GM18517 (cell line): ENCODE measurements around the gene NRAP.

Experiments
- ATAC-seq: cut with Tn5 transposase; IDR thresholded peaks from one replicate; pipeline ENCODE4 v1.9.1; 2021; ENCODE audit warnings: mild to moderate bottlenecking, moderate library complexity; ENCODE audit not compliant: unreplicated experiment

The NRAP gene

DNA sequence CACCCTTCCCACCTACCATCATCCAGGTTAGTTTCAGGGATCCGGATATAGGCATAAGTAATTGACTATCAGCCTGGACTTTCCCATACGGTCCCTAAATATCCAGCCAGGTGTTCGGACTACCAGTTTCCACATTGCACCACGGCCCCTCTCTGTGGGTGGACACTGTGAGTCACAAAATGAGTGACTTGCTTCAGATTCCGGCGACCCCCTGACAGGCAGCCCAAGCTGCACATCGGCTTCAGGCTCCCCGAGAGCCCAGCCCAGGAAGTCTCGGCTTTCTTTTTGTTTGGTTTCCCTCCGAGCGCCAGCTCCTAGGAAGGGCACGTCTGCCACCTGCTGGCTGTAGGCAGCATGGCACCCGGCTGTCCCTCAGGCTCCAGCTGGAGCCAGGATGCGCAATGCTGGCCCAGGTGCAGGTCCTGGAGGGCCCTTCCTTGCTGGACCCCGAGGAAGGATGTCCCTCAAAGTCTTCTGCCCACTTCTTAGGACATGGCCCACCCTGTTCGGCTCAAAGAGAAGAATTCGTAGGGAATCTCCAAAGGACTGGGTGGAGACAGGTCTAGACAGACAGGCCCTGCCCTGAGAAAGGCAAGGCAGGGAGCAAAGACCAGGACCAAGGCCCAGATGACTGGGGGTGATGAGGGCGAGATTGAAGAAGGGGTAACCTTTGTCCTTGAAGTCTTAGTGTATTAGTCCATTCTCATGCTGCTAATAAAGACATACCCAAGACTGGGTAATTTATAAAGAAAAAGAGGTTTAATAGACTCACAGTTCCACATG, 100.3 kb downstream of the NRAP start:
- peak; percentile 93 for ATAC-seq

DNA sequence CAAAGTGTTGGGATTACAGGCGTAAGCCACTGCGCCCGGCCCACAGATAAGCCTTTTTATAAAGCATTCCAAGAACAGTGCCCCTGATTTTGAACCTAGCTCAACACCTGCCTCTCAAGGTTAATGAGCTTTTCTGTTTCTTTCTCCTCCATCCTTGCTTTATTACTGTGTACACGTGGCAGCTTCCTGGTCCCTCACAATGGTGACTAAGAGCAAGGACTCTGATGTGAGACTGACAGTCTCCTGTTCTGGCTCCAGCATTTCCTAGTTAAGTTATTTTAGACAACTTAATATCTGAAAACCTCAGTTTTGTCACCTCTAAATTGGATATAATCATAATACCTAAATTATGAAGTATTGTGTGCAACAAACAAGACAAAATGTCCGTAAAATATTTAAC, 101.1 kb downstream of the NRAP start:
- no peak for ATAC-seq

DNA sequence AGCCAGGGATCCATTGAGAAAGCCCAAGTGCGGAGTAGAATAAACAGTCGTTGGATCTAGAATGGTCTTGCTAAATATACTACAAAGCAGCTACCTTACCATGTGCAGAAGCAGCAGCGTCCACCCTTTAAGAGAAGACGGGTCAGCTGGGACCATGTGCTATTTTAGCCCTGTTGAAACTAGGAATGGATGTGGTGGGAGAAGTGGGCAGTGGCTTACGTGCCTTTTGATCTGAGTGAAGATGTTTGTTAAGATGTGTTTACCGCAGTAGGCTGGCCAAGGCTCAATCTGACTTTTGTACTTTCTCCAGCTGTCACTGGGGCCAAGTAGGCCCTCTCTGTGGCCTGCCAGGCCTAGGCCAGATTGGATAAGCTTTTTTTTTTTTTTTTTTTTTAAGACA, 101.8 kb downstream of the NRAP start:
- ATAC-seq, result no peak

DNA sequence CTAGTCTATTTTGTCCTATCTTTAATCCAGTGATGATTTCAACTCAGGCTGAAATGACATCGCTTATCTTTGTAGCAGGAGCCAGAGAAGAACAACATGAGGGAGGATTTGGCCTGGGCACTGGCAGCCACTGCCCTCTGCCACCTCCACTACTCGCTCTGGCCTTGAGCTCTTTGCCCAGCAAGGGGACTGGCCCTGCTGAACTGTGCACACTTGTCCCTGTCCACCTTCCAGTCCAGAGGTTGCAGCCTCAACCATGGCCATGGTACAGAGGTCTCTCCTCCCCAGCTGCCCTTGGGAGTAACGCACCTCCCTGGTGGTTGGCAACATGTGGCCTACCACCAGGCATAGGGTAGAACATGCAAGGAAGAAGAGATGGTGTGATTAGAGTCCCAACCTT, 102.6 kb downstream of the NRAP start:
- ATAC-seq, result no peak

DNA sequence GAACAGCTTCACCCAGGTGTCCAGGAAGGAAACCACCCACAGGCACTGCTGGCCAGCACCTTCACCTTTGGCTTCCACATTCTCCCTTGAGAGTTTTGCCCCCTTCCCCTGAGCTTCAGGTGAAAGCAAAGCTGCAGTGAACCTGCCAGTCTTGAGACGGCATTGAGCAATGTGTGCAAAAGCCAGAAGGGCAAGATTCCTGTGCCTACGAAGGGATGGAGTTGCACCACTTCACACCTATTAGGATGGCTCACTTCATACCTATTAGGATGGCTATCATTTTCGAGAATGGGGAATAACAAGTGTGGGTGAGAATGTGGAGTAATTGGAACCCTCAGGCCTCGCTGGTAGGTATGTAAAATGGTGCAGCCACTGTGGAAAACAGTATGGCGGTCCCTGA, 103.8 kb downstream of the NRAP start:
- no peak for ATAC-seq

DNA sequence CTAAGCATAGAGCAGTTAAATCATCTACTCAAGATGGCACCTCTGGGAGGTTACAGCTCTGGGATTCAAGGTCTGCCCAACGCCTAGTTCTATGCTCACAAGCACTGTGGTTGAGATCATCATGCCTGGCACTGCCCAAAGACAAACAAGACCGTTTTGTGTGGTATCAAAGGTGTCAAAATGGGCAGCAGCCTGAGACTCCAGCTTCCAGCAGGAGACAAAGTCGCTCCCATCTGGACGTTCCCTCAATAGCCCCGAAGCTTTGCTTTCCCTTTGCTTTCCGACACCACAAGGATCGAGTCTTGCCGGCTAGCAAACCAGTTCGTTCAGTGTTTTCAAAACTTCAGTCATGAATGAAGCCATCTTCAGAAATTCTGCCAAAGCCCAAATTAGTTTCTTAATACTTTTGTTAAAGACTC, 105.9 kb downstream of the NRAP start:
- no peak for ATAC-seq

DNA sequence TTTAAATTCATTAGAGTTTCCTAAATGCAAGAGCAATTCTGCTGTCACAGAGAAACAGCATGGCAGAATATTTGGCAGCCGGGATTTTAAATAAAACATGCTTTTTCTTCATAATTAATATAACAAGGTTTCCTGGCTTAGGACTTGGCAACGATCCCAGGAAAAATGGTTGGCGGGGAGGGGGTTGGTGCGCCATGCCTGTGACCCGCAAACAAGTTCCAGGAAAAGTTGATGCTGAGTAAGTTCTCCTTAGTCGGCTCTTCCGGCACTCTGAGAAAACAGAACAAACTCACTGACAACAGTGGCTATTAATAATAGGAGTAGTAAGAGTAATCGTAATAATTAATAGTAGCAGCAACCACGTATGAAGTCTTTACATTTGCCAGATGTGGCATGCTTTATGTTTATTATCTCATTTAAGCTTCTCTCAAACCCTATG, 106.4 kb downstream of the NRAP start:
- no peak for ATAC-seq

DNA sequence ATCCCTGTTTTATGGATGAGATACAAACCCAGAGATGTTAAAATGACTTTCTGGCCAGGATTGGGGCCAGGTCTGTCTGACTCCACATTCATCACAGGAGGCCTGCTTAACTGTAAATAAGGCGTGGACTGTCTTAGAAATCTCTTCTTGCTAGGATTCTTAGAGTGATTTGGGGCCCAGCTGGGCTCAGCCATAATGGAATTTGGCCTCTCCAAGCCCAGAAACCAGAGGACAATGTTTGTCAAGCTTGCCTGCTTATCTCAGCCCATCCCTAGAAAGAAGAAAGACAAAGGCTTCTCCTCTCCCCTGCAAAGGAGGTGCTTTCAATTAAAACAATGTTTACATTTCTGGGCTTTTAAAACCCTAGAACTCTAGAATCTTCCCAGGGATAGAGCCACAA, 108.1 kb downstream of the NRAP start:
- ATAC-seq, result no peak

DNA sequence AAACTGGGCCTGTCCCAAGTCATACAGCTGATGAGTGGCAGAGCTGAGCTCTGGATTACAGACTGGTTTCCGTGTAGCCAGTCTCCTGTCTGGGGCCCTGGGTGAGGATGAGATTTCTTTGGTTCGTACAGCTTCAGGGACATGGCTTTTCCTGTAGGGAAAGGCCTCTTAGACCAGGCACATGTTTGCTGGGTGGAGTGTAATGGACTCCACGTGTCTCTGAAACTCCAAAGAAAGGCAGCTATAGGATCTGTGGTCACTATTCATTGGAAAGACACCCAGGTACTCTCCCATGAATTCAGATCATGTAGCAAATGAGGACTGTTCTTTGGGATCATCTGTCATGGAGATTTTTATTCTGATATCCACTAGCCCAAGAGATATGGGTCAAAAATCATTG, 108.6 kb downstream of the NRAP start:
- no peak for ATAC-seq

DNA sequence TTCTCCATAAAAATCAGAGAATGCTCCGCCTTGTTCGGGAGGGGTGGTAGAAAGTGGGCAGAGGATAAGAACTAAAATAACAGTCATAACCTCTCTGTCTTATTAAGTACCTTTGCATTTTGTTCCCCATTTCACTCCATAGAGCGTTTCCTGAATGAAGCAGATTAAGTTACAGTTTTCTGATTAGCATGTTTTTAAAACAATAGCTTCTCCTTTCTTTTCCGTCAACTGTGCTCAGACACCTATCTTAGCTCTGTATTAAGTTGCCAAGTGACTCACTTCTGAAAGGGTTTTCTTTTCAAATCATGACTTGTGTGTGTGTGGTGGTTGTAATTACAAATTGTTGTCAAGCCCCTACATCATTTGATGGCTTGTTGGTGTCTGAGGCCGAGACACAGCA, 109.6 kb downstream of the NRAP start:
- no peak for ATAC-seq

DNA sequence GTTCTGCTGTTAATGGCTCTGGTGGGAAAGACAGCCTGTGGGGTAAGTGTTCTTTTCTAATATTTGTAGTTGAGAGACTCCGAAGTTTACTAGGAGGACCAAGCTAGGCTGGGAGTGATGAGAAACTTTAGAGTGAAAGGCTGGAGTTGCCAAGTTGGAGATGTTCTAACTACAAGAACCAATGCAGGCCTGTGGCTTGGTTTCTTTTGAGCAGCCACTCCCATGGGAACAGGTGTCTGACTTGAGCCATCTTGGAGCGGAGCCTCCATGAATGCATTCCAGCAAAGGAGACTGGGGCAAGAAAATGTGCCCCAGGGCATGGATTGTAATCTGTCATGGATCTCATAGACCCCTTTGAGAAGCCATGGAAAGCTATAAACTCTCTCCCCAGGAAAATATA, 110.7 kb downstream of the NRAP start:
- no peak for ATAC-seq

DNA sequence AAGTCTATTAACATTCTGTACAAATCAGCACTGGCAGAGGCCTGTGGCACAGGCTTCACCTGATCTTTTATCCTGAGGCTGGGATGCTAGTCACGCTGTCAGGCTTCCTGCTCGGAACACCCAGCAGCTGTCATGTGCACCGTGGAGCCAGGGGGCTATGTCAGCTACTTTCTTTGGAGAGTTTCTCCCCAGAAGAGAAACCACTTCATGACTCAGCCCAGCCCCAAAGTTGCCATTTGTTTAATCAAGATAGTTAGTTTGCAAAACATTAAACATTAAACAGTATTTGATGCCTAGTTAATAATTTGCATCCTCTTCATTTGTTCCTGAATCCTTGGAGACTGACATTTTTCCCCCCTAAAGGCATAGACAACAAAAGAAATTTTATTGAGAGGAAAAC, 111.1 kb downstream of the NRAP start, which contains the start of gene HABP2:
Gene HABP2, plus strand, starts transcription at position 353 of the 400 bp plus-strand sequence. CDS start 69 bp downstream, outside the sequence.
- ATAC-seq, result no peak

DNA sequence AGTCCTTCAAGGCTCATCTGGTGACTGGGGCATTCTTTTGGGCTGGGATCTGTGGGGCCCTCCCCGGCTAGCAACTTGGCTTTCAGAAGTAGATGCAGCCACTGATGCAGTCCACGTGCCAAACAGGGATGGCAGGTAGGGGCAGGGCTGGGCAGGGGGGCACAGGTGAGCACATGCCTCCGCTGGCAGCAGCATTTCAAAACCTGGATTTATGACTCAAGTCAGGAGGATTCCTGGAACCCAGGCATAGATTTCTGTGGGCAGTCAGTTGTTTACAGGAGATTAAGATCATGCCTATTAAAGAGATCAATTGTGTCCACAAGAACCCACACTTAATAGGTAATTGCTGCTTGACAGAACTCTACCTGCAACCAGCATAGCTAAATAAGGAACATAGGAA, 111.8 kb downstream of the NRAP start:
- no peak for ATAC-seq

DNA sequence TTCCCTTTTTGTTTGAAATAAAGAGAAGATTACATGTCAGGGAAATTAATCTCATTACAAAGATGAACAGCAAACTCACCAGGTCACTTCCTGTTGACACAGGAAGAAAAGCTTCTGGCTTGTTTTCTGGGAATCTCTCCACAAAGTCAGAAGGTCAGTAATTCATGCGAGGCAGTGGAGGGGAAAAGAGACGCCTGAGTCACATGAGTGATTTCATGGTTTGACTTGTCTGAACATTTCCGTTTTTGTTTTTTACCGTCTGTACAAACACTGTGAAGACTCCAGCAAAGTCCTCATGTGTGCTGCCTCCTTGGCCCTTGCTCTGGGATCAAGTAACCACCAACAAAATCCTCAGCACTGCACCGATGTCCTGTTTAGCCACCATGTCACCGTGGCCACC, 113.5 kb downstream of the NRAP start:
- ATAC-seq, result no peak

DNA sequence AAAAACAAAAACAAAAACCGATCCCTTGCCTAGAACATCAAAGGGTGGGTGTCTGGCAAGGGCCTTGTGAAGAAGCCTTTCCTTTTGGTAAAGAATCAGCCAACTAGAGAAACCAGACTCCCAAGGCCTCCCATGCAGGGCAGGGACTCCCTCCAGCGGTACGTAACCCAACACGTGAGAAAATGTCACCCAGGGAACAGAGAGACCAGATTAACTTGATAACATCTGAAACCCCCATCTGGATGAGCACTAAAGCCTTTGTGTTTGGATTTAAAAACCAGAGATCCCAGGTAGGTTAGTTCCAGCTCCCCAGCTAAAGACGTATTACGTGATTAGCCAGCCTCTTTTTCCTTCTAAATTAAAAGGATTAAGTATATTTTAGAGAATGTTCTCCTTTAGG, 114.0 kb downstream of the NRAP start:
- ATAC-seq, result no peak

DNA sequence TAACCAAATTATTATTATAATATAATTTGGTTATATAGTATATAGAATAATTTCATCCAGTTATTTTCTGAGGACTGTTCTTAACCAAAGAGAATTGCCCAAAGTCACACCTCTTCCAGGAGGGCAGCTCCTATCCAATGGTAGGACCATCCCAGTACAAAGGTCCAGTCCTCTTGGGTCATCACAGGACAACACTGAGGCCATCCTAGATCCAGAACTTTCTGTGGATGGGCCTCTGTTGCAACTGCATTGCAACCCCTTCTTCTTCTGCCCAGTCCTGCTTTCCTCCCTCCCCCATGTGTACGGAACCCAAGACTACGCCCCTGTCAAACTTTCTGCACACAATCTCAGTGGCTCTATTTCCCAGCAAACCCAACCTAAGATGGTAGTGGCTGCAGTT, 116.4 kb downstream of the NRAP start:
- ATAC-seq, result no peak

DNA sequence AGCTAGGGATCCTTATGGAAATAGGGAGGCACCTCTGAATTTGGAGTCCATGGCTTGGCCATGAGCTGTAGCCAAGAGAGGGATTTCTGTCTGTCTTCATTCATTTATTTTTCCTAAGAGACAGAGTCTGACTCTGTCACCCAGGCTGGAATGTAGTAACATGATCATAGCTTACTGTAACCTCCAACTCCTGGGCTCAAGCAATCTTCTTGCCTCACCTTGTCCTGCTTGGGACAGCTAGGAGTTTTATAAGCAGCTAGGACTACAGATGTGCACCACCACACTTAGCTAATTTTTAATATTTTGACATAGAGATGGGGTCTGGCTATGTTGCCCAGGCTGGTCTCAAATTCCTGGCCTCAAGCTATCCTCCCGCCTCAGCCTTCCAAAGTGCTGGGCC, 119.4 kb downstream of the NRAP start:
- no peak for ATAC-seq

DNA sequence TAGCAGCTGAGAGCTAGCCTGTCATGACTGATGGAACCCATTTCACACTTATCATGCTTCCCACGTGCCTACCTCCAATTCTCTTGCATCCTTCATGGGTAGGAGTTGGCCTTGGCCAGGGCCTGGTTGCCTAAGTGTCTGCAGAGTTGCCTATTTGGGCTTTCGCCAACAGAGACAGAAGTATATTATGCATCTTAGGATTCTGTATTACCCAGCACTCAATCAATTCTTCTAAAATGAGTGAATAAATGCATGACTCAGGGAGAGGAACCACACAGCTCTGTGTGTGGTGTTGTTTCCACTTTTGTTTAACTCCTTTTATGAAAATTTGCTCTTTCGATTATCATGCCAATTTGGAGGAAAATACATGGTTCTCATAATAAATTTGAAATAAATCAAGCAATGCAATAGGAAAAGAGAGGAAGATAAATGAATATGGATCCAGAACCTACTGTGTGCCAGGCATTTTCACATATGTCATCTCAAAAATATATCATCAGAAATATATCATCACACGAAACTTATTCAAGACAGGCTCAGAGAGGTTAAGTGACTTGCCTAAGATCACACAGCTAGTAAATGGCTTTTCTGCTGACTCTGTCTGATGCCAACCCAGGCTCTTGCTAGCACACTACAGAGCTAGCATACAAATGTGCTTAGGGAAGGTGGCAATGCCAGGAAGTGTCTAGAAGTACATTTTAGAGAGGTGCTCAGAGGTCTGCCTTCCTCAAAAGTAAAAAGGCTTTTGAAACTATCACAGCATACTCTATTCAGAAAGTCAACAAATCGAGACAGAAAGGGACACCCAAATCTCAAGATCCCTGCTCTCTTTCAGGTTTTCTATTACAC, 120.5 kb downstream of the NRAP start:
- no peak for ATAC-seq

DNA sequence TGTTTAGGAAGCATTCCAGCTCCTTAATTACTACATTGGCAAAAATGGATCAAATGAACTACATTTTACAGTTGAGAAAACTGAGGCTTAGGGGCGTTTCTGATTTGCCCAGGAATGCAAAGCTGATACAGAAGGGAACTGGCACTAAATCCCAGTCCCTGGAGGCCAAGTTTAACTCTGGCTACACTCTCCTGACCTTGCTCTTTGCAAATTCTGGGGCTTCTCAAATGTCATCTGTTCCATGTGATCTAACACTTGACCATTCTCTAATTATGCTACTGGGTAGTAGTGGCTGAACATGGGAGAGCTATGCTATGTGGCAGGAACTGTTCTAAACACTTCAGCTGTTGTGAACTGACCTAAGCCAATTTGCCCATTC, 122.3 kb downstream of the NRAP start:
- no peak for ATAC-seq

DNA sequence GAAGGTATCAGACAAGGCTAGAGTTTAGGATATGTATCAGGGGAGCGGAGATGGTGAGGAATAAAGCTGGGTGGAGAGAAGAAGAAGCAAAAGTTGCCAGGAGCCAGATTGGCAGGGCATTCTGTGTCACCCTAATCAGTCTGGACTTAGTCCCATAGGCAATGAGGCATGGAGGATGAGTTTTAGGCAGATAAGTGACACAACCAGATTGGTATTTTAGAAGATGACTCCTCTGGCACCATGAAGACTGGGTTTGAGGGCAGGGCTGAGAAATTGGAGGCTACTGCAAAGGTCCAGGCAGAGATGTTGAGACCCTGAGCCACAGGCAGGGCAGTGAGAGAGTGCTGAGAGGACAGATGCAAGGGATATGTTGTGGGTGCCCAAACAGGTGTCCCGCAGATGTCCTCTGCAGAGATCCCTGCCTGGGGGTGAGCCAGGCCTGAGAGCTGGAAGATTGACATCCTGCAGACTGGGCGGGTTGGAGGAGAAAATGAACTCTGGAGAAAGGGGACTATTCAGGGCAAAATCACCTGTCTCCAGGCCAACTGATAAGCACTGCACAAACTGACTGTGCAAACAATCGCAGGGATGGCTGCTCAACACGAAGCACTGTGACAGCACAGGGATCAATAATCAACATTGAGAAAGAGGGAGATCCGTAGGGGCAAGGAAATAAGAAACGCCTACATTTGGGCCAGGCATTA, 122.8 kb downstream of the NRAP start:
- no peak for ATAC-seq

DNA sequence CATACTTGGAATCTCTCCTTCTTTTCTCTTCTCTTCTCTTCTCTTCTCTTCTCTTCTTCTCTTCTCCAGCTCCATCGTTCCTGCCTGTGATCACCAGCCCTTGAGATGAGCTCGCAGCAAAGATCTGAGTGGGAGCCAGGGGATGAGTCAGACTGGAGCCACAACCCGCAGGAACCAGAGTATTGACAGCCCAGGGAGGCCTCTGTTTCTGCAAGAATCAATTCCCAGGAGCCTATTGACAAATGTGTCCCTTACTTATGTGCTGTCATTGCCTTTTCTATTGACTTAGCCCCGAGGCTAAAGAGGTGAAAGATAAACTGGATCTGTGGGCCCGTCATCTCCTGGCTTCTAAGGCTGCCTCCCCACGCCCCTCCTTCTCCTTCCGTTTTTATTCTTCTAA, 124.1 kb downstream of the NRAP start:
- ATAC-seq, result no peak
